ENCODE data around the gene ATP6V0E1. TPM values are rescaled to one million over a fixed set of nuclear protein-coding genes. Genes with fewer than 3 reads are reported as not detected.

Gene ATP6V0E1
- total RNA-seq, 1 experiment from 2014 or later, result 84.6 TPM

- Histone ChIP-seq H3K4me2 (ENCODE audit: low read length) (no peak overlapping the region), H3K79me2 (ENCODE audit: insufficient read depth, low read length) (no peaks in the 10 kb centered on the region), H3K9me3 (ENCODE audit: control insufficient read depth in 1 of 2, insufficient read depth in 1 of 2, low read depth in 1 of 2, low read length in 2 of 2) (no peaks in the 10 kb centered on the region), H3K4me1 (ENCODE audit: control insufficient read depth in 1 of 2, insufficient read depth in 2 of 2, low read length in 2 of 2) (peaks cover 2 to 6% of the 10 kb centered on the region in 2 experiments; a peak in 2 of 4 replicates), H4K20me1 (ENCODE audit: insufficient read depth) (no peaks in the 10 kb centered on the region), H3K9ac (ENCODE audit: low read length) (no peak overlapping the region), H3K36me3 (ENCODE audit: control insufficient read depth in 1 of 2, insufficient read depth in 2 of 2, low read length in 2 of 2) (no peaks in the 10 kb centered on the region), H3K27ac (ENCODE audit: low read depth, low read length) (no peak overlapping the region), H3K9me2 (ENCODE audit: insufficient read depth) (no peaks in the 10 kb centered on the region), H2AFZ (ENCODE audit: low read depth, low read length, poor library complexity, severe bottlenecking) (no peak overlapping the region), H3K27me3 (ENCODE audit: insufficient read depth, low read length) (no peaks in the 10 kb centered on the region), H3K4me3 (replicated peaks in 1 of 2; ENCODE audit: low read depth in 1 of 2, low read length in 2 of 2) (no peak overlapping the region)
- no peak for ATAC-seq
- BruUV-seq (replicated peaks), result no TSS peak
- CTCF ChIA-PET, result no interaction called here
- POLR2A ChIA-PET, result no interaction called here
- RAD21 ChIA-PET (ENCODE audit: low non-redundant PET in 1 of 2, low total read pairs in 2 of 2, uncharacterized antibody in 2 of 2, unreplicated experiment in 2 of 2), result no interaction called here
- intact Hi-C loops (cut with micrococcal nuclease), result no loop called here
- no peak for DNase-seq (ENCODE audit: low read depth, low spot score)
- TF ChIP-seq JUND (IDR thresholded peaks at IDR 0.05), result no peak
- TF ChIP-seq EZH2phosphoT487 (IDR thresholded peaks at IDR 0.05; ENCODE audit: borderline replicate concordance), result no peak
- no peak for TF ChIP-seq MAX (IDR thresholded peaks at IDR 0.05)
- no peak for TF ChIP-seq FOSL1 (IDR thresholded peaks at IDR 0.05; ENCODE audit: low read depth)
- no peak for TF ChIP-seq TCF7L2 (IDR thresholded peaks at IDR 0.05; ENCODE audit: borderline replicate concordance, extremely low read depth, insufficient read depth, insufficient read length)
- no peak for TF ChIP-seq EZH2 (IDR thresholded peaks at IDR 0.05)
- TF ChIP-seq POLR2A (IDR thresholded peaks at IDR 0.05; ENCODE audit: borderline replicate concordance, extremely low read depth, insufficient read depth, insufficient read length), result no peak
- no peak for TF ChIP-seq ZNF274 (IDR thresholded peaks at IDR 0.05; ENCODE audit: low read depth, low read length)
- TF ChIP-seq CEBPB (IDR thresholded peaks at IDR 0.05; ENCODE audit: low read depth), result no peak
- TF ChIP-seq ATF3 (IDR thresholded peaks at IDR 0.05), result no peak
- no peak for TF ChIP-seq YY1 (IDR thresholded peaks at IDR 0.05; ENCODE audit: extremely low read depth, insufficient replicate concordance, low read depth, low read length)
- no peak for TF ChIP-seq RAD21 (IDR thresholded peaks at IDR 0.05; ENCODE audit: low read depth)
- no peak for TF ChIP-seq SRF (IDR thresholded peaks at IDR 0.05; ENCODE audit: low read depth)
- no peak for TF ChIP-seq EGR1 (IDR thresholded peaks at IDR 0.05; ENCODE audit: low read depth)
Measured at GRCh38 chr5:173062141-173062540, 78.6 kb downstream of the ATP6V0E1 start.

Measured in HCT116 (cell line).